GM19025 (cell line): ENCODE measurements around the gene A1BG.
A peak's percentile ranks its signal among the peaks of the same experiment; 100 is the strongest.
"Not testable (repeated sequence)": the region's sequence is repeated elsewhere in the genome, so short reads cannot be mapped to it uniquely, and the experiment has no call there.

Experiments
- ATAC-seq: cut with Tn5 transposase; IDR thresholded peaks from one replicate; pipeline ENCODE4 v1.9.1; 2021; ENCODE audit warnings: mild to moderate bottlenecking, low read depth, moderate library complexity; ENCODE audit not compliant: unreplicated experiment

Gene A1BG

DNA sequence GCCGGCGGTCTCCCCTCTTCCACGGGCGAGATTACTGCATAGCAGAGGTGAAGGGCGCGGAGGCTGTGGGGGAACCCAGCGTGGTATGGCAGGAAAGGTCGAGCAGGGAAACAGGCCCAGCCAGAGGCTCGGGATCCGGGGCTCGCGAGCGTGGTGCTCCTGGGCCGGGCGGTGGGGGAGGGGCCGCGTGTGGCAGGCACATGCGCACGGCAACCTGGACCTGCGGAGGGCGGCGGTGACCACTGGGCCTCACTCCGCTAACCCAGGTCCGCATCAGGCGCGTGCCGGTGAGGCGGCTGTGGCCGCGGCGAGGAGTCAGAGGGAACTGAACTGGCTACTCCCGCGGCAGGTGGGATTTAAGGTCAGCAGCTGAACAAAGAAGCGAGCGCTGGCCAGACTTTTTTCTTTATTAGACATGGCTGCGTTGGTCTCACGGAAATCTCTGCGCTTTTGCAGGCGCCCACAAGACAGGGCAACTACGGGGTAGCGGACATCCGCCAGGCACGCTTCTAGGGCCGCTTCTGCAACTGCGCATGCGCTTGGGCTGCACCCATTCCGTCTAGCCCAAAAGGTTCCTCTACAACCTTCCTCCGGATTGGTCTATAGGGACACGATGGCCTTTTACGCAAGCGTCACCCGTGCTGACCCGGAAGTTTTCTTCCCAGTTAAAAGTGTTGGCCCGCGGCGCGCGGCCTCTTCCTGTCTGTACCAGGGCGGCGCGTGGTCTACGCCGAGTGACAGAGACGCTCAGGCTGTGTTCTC, 33.5 kb upstream of the A1BG start, which contains the start of gene RPS5:
RPS5 (plus strand) TSS at position 694 of the 762 bp plus-strand sequence. CDS start 869 bp downstream, outside the sequence.
- ATAC-seq: peak; percentile 90

DNA sequence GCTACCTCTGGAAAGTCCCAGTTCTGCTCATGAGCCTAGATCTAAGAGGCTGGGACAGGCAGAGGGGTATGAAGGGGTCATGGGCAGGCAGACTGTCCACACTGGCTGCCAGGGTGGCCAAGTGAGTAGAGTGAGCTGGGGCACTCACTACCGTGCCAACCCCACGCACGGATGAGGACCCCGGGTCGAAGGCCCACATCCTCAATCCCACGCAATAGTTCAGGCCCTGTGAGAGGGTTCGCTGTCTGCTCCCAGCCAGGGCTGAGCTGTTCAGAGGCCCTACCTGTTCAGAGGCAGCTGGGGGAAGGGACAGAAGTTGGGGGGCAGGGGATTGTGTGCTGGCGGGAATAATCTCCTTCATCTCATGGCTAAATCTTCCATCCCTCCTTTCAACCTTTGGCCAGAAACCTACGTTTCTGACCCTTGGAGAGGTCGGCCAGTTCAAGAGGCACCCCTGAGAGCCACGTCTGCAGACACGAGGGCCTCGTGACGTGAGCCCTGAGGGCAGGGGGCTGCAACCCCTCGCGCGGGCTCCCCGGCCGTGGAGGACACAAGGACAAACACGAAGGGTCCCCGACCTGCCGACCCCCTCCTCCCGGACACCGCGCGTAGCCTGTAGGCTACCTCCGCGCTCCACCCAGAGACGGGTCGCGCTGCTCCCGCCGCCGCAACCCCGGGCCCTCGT, 32.7 kb upstream of the A1BG start:
- ATAC-seq: no peak

DNA sequence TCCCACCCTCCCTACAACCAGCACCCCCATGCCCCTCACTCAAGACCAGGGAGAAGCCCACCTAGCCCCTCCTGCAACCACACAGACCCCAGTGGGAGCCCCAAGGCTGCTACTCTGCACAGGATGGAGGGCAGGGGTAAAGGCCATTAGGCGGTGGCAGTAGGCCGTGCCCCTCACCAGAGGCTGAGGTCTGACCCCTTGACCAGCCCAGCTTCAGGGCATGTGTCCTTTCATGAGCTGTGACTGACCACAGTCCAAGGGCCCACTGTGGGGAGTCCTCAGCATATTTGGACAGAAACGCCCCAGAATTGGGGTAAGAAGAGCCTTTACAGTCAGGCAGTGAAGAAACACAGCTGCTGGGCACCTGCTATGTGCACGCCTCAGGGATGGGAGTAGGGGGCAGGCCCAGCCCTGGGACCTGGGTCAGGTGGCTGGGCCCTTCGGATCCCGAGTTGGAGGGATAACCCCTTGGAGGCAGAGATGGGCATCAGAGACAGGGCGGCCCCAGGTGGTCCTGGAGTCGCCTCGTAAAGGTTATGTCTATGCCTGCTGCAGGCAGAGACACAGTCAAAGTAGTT, 32.1 kb upstream of the A1BG start:
- no peak for ATAC-seq

DNA sequence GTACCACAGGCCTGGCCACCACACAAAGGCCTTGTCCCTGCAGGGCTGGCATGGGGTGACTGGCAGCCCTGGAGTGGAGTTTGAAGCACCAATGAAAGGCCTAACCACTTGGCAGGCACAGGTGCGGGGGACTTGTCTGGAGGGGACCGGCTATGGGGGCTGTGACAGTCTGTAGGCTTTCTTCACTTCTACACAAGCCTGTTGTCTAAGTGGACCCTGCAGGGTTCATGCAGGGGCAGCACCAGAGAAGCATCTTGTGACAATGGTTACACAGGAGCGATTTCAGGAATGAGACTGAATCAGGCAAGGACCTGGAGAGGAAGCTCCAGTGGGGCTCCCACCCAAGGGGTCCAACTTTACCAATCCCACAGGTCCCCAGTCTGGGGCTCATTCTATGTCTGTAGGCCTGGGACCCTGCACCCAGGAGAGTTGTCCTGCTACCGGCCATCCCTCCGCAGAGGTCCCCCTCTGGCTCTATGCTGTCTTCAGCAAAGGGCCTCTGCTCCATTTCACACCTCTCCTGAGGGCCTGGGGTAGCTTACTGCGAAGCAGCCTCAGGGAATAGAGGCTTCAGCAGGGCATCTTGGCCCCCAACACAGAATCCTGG, 29.8 kb upstream of the A1BG start:
- no peak for ATAC-seq

- ATAC-seq: no peak
These were observed 28.3 kb upstream of the A1BG start for GRCh38 chr19:58381460-58382212.

GRCh38 chr19:58380662-58381459, 27.6 kb upstream of the A1BG start, which contains the start of gene ZNF837:
TSS of gene ZNF837 (minus strand) at chr19:58381030. CDS start at chr19:58369332, 11,698 bp downstream.
- ATAC-seq: peak; percentile 76

DNA sequence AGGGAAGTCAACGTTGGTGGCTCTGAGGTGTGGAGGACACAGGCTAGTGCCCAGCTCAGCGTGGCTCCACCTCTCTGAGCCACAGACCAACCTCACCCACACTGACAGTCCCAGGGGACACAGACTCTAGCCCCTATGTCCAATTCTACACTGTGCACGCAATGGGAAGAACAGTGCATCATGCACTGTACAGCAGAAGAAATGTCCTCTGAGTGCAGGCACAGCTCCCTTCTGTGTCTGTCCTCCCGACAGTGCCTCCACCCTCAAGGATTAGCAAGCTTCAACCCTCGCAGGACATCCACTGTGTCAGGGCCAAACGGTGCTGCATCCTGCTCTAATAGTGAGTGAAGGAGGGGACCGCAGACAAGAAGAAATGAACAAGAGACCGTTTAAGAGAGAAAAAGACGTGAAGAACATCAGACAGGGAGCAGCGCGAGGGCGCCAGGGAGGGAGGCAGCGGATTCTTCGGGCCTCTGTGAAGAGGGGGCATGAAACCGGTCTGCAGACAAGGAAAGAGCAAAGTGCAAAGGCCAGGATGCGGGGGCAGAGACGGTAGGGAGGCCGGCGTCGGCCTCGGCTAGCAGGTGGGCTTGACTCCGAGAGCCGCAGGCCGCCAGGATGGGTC, 26.9 kb upstream of the A1BG start:
- ATAC-seq: no peak

DNA sequence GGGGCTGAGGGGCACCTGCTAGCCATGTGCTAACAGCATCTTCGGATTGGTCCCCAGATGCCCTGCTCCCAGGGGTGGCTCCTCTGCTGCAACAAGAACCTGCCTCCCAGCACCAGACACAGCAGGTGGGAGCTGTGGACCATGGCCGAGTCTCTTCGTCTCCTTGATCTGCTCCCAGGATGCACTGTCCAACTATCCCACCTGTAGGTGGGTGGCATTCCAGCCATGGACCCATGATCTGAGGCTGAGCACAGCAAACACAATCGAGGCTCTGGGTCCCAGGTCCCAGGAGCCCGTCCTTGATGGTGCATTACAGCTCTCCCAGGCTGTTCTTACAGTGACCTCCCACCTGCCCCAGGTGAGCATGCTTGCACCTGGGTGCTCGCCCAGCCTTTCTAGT, 26.0 kb upstream of the A1BG start:
- no peak for ATAC-seq

DNA sequence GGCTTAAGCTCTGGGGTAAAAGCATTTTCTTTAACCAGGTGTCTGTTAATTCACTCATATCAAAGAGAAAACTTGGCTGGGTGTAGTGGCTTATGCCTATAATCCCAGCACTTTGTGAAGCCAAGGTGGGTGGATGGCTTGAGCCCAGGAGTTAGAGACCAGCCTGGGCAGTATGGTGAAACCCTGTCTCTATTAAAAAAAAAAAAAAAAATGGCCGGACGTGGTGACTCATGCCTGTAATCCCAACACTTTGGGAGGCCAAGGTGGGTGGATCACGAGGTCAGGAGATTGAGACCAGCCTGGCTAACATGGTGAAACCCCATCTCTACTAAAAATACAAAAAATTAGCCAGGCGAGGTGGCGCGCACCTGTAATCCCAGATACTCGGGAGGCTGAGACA, 23.4 kb upstream of the A1BG start:
- not testable (repeated sequence) for ATAC-seq

DNA sequence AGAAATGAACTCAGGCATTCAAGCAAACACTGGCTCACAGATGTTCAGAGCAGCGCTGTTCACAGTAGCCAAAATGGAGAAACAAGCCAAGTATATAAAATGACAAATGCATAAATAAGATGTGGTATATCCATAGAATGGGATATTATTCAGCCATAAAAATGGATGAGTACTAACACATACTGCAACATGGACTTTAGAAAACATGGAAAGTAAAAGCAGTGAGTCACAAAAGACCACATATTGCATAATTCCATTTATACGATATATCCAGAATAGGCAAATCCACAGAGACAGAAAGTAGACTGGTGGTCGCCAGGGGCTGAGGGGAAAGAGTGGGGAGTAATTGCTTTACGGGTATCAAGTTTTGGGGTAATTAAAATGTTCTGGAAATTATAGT, 20.9 kb upstream of the A1BG start:
- no peak for ATAC-seq

DNA sequence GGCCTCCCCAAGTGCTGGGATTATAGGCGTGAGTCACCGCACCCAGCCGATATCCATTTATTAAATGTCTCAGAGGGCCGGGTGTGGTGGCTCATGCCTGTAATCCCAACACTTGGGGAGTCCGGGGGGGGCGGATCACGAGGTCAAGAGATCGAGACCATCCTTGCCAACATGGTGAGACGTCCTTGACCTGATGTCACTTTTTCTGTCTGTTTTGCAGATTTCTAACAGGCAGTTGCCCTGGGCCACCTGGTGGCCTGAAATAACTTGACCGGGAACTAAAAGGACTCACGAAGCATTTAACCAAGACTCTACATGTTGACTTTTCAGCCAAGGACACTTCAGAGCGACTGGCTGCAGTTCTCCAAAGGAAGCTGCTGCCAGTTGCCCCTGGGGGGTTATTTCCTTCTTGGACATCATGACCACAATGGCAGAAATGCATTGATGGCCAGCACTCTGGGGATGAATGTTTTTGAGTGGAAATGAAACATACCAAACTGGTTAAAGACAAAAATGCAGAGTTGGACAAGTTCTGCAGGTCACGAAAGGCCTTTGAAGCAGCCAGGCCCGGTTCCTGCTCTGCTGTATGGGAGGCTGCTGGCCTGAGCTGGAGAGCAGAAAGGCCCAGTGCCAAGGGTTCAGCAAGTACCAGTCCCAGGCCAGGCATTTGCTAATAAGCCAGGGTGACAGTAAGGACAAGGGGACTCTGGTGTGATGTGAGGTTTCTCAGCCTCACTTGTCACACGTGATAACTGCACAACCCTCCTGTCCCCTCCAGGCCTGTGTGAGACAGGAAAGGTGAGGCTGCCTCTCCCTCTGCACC, 19.2 kb upstream of the A1BG start:
- ATAC-seq: no peak

DNA sequence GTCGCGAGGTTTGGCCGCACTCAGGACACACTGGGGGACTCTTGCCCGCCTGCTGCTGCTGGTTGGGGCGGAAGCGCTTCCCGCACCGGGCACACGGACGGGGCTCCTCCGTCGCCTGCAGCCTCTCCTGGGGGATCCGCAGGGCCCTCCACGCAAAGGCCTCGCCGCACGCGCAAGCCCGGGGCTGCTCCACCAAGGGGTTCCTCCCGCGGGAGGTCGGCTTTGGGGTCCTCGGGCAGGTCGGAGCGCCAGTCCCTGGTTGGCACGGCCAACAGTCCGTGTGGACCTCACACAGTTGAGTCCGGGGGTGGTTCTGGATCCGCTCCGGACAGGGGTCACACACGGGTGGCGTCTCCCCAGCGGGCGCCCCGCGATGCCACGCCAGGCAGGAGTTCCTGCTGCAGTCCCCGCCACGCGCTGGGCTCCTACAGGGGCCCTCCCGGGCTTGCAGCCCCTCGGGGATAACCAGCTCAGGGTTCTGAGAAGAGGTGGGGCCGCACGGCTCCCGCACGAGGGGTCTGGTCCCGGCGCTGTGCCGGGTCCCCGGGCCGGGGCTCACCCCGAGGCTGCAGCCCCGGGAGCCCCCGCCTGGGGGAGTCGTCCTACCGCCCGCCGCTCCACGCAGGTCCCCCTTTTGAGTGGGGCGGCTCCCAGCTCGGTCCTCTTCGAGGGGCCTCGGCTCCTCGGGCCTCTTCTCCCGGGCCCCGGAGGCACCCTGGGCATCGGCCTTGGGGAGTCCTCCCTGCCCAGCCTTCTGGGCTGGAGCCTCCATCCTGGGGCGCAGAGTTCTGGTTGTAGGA, 15.5 kb upstream of the A1BG start:
- ATAC-seq: no peak

GRCh38 chr19:58367698-58368454, 14.6 kb upstream of the A1BG start:
- ATAC-seq: no peak

DNA sequence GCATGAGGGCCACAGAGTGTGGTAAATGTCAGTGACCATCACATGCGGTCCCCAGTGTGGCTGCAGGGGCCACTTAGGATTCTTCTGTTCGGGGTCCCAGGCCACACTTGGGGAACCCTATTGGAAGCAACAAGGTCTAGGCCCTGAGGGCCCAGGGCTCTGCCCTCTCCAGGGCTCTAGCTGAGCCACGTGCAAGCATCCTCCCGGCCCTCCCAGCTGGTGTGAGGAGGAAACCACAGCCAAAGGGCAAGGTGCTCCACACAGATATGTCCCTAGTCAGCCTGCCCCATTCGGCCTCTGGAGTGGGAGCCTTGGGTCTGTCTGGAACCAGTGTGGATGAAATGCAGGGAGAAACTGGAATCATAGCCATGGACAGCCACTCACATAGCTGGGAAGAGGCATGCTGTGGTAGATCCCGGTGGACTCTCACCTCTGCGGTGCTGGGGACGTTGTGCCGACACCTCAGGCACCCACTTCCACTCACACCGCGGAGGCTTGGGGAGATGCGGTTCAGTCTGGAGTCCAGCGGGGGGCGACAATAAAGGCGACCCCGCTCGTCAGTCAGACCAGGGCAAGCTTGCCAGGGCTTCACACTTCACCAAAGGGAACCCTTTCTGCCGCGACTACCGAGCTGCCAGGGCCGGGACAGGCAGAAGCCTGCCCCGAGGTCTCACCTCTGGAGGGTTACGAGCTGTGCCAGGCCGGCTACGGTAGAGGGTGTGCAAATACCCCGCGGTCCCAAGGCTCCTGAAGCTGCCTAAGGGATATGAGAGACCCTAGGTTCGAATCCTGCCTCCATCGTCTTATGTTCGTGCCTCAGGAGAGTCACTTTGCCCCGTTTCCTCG, 13.5 kb upstream of the A1BG start:
- ATAC-seq: no peak

GRCh38 chr19:58364146-58364545, 10.9 kb upstream of the A1BG start:
- ATAC-seq: no peak
